HEK293T (cell line): Measurements from ENCODE around the gene EFCAB11.

Experiments
- CTCF ChIA-PET: fragments of 350-600 bp; formaldehyde crosslinking; extraction: SDS; loops from one replicate; lab custom pipeline; 2021; ENCODE audit warnings: antibody characterized with exemption, inconsistent platforms; lab: Yijun Ruan, JAX
- POLR2A ChIA-PET: fragments of 350-600 bp; formaldehyde crosslinking; extraction: SDS; loops from one replicate; lab custom pipeline; 2020; ENCODE audit warnings: antibody characterized with exemption, inconsistent platforms; lab: Yijun Ruan, JAX
- DNase-seq: peaks from one replicate; pipeline ENCODE4 v3.0.0; 2012; ENCODE audit warnings: mixed read lengths; ENCODE audit errors: extremely low spot score
- ARNT ChIP-seq: fragments of 450-650 bp; IDR thresholded peaks from 2 replicates; pipeline ENCODE4 v1.6.1; 2017; ENCODE audit warnings: mild to moderate bottlenecking
- BHLHE40 ChIP-seq: fragments of 450-650 bp; IDR thresholded peaks from 2 replicates; pipeline ENCODE4 v1.6.1; 2016; ENCODE audit warnings: mild to moderate bottlenecking, moderate library complexity, borderline replicate concordance
- CTBP1 ChIP-seq: fragments of 450-650 bp; IDR thresholded peaks from 2 replicates; pipeline ENCODE4 v1.6.1; 2016; ENCODE audit warnings: borderline replicate concordance
- ELF4 ChIP-seq: fragments of 450-650 bp; IDR thresholded peaks from 2 replicates; pipeline ENCODE4 v1.6.1; 2017; ENCODE audit warnings: antibody characterized with exemption
- FOXA1 ChIP-seq: fragments of 450-650 bp; IDR thresholded peaks from 2 replicates; pipeline ENCODE4 v1.6.1; 2016; ENCODE audit warnings: mild to moderate bottlenecking
- FOXK2 ChIP-seq: fragments of 450-650 bp; IDR thresholded peaks from 2 replicates; pipeline ENCODE4 v1.6.1; 2016; ENCODE audit warnings: mild to moderate bottlenecking
- FOXM1 ChIP-seq: fragments of 450-650 bp; IDR thresholded peaks from 2 replicates; pipeline ENCODE4 v1.6.1; 2017; ENCODE audit warnings: mild to moderate bottlenecking, borderline replicate concordance
- HDGF ChIP-seq: fragments of 450-650 bp; IDR thresholded peaks from 2 replicates; pipeline ENCODE4 v1.6.1; 2017; ENCODE audit warnings: antibody characterized with exemption, borderline replicate concordance
- L3MBTL2 ChIP-seq: fragments of 450-650 bp; conservative IDR thresholded peaks from 2 replicates; pipeline ENCODE4 v1.6.1; 2016; ENCODE audit warnings: mild to moderate bottlenecking
- LEF1 ChIP-seq: fragments of 450-650 bp; IDR thresholded peaks from 2 replicates; pipeline ENCODE4 v1.6.1; 2017; ENCODE audit warnings: mild to moderate bottlenecking, borderline replicate concordance
- NFRKB ChIP-seq: fragments of 450-650 bp; IDR thresholded peaks from 2 replicates; pipeline ENCODE4 v1.6.1; 2016; ENCODE audit warnings: mild to moderate bottlenecking, moderate library complexity
- PKNOX1 ChIP-seq: fragments of 450-650 bp; IDR thresholded peaks from 2 replicates; pipeline ENCODE4 v1.6.1; 2016
- SP1 ChIP-seq: fragments of 450-650 bp; IDR thresholded peaks from 2 replicates; pipeline ENCODE4 v1.6.1; 2017
- SUZ12 ChIP-seq: fragments of 450-650 bp; IDR thresholded peaks from 2 replicates; pipeline ENCODE4 v1.6.1; 2016; ENCODE audit warnings: mild to moderate bottlenecking
- TARDBP ChIP-seq: fragments of 450-650 bp; IDR thresholded peaks from 2 replicates; pipeline ENCODE4 v1.6.1; 2016
- ZNF384 ChIP-seq: fragments of 450-650 bp; IDR thresholded peaks from 2 replicates; pipeline ENCODE4 v1.6.1; 2016

The EFCAB11 gene

GRCh38 chr14:89927186-89927865 lies 27.2 kb downstream of the EFCAB11 start:
- ChIA-PET CTCF (interaction anchor here (1.6 kb wide), 1 partner anchor 12 kb away, joined by 6 read pairs; no protein-coding TSS in a partner anchor), POLR2A (no interaction called here)
- no peak for TF ChIP-seq ARNT
- no peak for TF ChIP-seq PKNOX1
- no peak for DNase-seq

GRCh38 chr14:89926694-89927093 lies 27.8 kb downstream of the EFCAB11 start:
- POLR2A ChIA-PET = no interaction called here
- TF ChIP-seq PKNOX1 = no peak
- TF ChIP-seq TARDBP = no peak
- TF ChIP-seq SUZ12 = no peak
- no peak for TF ChIP-seq LEF1
- no peak for TF ChIP-seq ARNT
- TF ChIP-seq ZNF384 = no peak
- TF ChIP-seq FOXK2 = no peak
- no peak for TF ChIP-seq NFRKB
- CTCF ChIA-PET = interaction anchor here (0.6 to 1.6 kb wide), 2 partner anchors 13 to 21 kb away, joined by 3 to 6 read pairs; no protein-coding TSS in a partner anchor
- no peak for DNase-seq

- no peak for DNase-seq
- ChIA-PET CTCF (no interaction called here), POLR2A (no interaction called here)
- no peak for TF ChIP-seq BHLHE40
- TF ChIP-seq PKNOX1 = no peak
- TF ChIP-seq FOXA1 = no peak
- TF ChIP-seq NFRKB = no peak
These were observed 30.3 kb downstream of the EFCAB11 start for GRCh38 chr14:89924268-89924667.

- no peak for TF ChIP-seq PKNOX1
- TF ChIP-seq LEF1 = no peak
- TF ChIP-seq FOXA1 = no peak
- no peak for TF ChIP-seq ARNT
- no peak for TF ChIP-seq TARDBP
- TF ChIP-seq SP1 = no peak
- no peak for TF ChIP-seq FOXM1
- no peak for TF ChIP-seq ZNF384
- no peak for TF ChIP-seq CTBP1
- no peak for TF ChIP-seq L3MBTL2
- no peak for TF ChIP-seq SUZ12
- CTCF ChIA-PET = interaction anchor here (1.3 kb wide), 1 partner anchor 17 kb away, joined by 8 read pairs; no protein-coding TSS in a partner anchor
- no peak for DNase-seq
- POLR2A ChIA-PET = no interaction called here
These were observed 32.3 kb downstream of the EFCAB11 start for GRCh38 chr14:89922031-89922907.

- DNase-seq = no peak
- TF ChIP-seq TARDBP = no peak
- no peak for TF ChIP-seq FOXM1
- TF ChIP-seq L3MBTL2 = no peak
- TF ChIP-seq ELF4 = no peak
- no peak for TF ChIP-seq BHLHE40
- TF ChIP-seq PKNOX1 = no peak
- no peak for TF ChIP-seq HDGF
- TF ChIP-seq SUZ12 = no peak
- no peak for TF ChIP-seq FOXA1
- TF ChIP-seq SP1 = no peak
- no peak for TF ChIP-seq FOXK2
- TF ChIP-seq ZNF384 = no peak
- no peak for TF ChIP-seq LEF1
- TF ChIP-seq ARNT = no peak
- TF ChIP-seq CTBP1 = no peak
- ChIA-PET CTCF (interaction anchor here (0.7 kb wide), 1 partner anchor 18 kb away, joined by 5 read pairs; no protein-coding TSS in a partner anchor), POLR2A (no interaction called here)
These were observed 33.2 kb downstream of the EFCAB11 start for GRCh38 chr14:89921346-89921745.
